GM10248 (cell line): Measurements from ENCODE around the gene GABRP.

ENCODE experiments used
- CTCF ChIA-PET: fragments of 300-600 bp; sonication (Branson Sonifier 250); formaldehyde crosslinking; extraction: SDS; loops from one replicate; lab custom pipeline; 2021; ENCODE audit warnings: antibody characterized with exemption; lab: Yijun Ruan, JAX
- POLR2A ChIA-PET: fragments of 350-650 bp; sonication (Branson Sonifier 250); formaldehyde crosslinking; extraction: SDS; loops from one replicate; lab custom pipeline; 2020; ENCODE audit warnings: antibody characterized with exemption; lab: Yijun Ruan, JAX
- DNase-seq: peaks from one replicate; pipeline ENCODE4 v3.0.0; 2012; ENCODE audit errors: extremely low spot score
- CTCF ChIP-seq: IDR thresholded peaks from 2 replicates; pipeline ENCODE4 v1.5.1; 2012; ENCODE audit warnings: mild to moderate bottlenecking, low read depth; ENCODE audit errors: extremely low read depth, missing control alignments, control extremely low read depth

Gene GABRP

GRCh38 chr5:170747851-170748250, 35.7 kb upstream of the GABRP start:
- no peak for TF ChIP-seq CTCF
- peak; percentile 12 for DNase-seq
- ChIA-PET POLR2A (no interaction called here), CTCF (interaction anchor here (1.1 to 1.6 kb wide), 2 partner anchors 43 to 858 kb away, joined by 3 to 7 read pairs; no protein-coding TSS in a partner anchor)

- no peak for TF ChIP-seq CTCF
- ChIA-PET CTCF (interaction anchor here (1.1 to 1.6 kb wide), 2 partner anchors 42 to 857 kb away, joined by 3 to 7 read pairs; no protein-coding TSS in a partner anchor), POLR2A (no interaction called here)
- peak; percentile 8 for DNase-seq
These were observed 34.5 kb upstream of the GABRP start for GRCh38 chr5:170748951-170749471.

DNA sequence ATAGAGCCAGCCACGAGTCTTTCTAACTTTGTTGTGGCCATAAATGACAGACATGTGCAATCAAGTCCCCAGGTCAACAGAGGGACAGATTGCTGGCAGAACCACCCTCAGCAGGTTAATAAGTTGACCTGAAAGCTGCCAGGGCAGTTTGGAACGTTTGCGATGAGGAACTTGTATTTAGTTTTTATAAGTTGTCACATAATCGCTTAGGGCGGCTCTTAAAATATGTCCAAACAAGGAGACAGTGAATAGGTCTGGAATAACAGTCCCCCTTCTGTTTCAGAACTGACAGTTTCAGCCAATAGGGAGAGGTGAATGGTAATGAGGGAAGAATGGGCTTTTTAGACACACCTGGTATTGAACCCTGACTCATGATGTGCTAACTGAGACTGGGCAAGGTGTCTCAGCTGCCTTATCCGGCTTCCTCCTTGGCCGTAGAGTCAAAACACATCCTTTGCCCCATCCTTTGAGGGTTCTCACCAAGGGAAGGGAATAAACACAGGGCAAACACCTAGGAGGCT, 33.6 kb upstream of the GABRP start:
- no peak for TF ChIP-seq CTCF
- ChIA-PET POLR2A (no interaction called here), CTCF (no interaction called here)
- no peak for DNase-seq

- DNase-seq, result no peak
- no peak for TF ChIP-seq CTCF
- CTCF ChIA-PET, result interaction anchor here (1.0 kb wide), 1 partner anchor 41 kb away, joined by 3 read pairs; no protein-coding TSS in a partner anchor
- POLR2A ChIA-PET, result no interaction called here
These were observed 32.7 kb upstream of the GABRP start for GRCh38 chr5:170750791-170751190.

DNA sequence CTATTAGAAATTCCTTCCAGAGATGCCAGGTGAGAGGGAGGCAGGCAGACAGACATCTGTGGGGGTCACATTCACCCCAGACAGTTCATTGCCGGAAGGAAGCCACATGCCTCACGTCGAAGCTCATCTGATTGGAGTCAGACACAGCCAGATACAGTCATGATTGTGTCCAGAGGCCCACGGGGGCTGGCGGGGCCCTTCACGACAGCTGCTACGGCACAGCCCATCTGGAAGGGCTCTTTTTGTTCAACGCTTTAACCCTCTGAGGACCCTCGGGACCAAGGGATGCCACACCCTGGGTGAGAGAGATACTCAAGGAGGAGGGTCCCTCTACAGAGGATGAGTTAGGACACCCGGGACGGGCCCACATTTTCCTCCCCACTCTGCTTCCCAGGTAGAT, 31.9 kb upstream of the GABRP start:
- ChIA-PET CTCF (interaction anchor here (1.0 kb wide), 1 partner anchor 41 kb away, joined by 3 read pairs; no protein-coding TSS in a partner anchor), POLR2A (no interaction called here)
- no peak for DNase-seq
- TF ChIP-seq CTCF, result no peak

DNA sequence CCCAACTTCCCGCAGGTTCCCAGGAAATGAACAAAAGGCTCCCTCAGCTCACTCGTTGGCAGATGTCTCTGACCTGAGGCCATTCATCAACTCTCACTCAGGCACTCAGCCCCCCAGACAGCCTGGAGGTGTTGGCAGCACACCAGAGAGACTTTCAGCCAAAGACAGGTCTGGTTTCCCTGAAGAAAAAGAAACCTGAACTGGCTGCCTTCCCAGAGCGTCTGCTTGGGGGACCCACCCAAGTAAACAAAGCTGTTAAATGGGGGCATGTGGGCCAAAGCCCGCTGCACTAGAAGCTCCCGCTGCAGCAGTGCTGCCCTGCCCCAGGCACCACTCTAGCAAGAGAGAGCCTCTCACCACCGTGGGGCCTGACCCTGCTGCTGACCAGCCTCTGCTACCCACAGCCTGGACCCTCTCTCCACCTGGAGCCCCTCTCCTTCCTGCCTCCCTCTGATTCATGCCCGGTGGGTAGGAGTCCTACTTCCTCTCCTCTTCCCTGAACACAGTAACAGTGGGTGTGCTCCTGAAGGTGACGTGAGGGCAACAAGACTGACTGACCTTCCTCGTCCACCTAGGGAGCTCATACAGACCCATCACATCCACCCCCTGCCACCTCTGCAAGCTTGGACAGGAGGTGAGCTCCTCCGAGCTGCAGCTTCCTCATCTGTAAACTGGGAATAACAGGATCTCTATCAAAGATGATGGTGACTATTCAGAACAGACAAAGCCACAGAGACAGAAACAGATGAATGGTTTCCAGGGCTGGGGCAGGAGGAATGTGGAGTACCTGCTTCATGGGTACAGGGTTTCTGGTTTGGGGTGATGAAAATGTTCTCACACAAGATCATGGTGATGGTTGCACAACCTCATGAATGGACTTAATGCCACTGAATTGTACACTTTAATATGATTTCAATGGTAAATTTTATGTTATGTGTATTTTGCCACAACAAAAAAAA, 31.0 kb upstream of the GABRP start:
- no peak for DNase-seq
- ChIA-PET POLR2A (no interaction called here), CTCF (no interaction called here)
- TF ChIP-seq CTCF, result no peak
